HG02678 (cell line): Measurements from ENCODE around the gene DAGLA.

Experiments
- ATAC-seq: cut with Tn5 transposase; IDR thresholded peaks from one replicate; pipeline ENCODE4 v1.9.1; 2021; ENCODE audit warnings: mild to moderate bottlenecking, moderate library complexity; ENCODE audit not compliant: unreplicated experiment

Gene DAGLA

GRCh38 chr11:61761440-61762222, 81.4 kb downstream of the DAGLA start:
- no peak for ATAC-seq

DNA sequence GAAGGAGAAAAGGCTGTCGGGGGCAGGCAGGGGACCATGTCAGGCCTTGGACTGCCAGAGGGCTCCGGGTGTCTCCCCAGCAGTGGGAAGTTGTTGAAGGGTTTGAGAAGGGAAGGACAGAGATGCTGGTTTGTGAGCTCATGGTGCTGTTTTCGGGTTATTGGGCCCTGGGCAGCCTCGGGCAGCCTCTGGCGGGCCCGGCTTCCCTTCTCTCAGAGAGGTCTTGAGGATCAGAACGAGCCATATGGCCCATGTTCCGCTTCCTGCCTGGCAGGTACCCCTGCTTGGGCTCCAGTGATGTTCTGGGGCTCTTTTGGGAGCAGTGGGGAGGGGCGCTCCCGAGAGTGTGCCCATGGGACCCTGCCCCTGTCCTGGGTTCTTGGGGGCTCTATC, 82.0 kb downstream of the DAGLA start:
- ATAC-seq: no peak

- no peak for ATAC-seq
Measured at GRCh38 chr11:61762798-61763197, 82.6 kb downstream of the DAGLA start.

DNA sequence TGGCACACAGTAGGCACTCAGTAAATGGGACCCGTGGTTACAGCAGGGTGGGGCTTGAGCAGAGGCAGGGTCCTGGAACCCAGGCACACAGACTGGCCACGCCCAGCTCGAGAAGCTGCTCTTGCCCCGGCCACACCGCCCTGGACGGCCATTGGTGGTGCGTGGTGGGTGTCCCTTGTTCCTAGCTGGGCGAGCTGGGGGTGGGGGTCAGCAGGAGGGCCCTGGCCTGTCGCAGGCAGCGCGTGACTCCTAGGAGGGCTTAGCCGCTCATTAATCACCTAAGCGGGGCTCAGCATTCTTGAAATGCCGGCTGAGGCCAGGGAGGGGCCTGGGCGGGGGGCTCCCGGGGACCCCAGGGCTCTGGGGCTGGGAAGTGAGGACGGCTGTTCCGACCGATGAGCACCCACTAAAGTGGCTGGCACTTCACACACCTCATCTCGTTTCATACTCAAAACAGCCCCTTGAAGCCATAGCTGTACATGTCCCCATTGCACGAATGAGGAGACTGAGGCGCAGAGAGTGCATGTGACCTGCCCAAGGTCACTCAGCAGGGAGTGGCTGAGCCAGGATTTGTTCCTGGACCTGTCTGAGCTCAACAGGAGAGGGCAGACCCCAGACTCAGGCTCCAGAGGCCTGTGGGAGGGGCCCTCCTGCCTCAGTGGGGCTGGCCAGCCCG, 83.9 kb downstream of the DAGLA start:
- no peak for ATAC-seq

DNA sequence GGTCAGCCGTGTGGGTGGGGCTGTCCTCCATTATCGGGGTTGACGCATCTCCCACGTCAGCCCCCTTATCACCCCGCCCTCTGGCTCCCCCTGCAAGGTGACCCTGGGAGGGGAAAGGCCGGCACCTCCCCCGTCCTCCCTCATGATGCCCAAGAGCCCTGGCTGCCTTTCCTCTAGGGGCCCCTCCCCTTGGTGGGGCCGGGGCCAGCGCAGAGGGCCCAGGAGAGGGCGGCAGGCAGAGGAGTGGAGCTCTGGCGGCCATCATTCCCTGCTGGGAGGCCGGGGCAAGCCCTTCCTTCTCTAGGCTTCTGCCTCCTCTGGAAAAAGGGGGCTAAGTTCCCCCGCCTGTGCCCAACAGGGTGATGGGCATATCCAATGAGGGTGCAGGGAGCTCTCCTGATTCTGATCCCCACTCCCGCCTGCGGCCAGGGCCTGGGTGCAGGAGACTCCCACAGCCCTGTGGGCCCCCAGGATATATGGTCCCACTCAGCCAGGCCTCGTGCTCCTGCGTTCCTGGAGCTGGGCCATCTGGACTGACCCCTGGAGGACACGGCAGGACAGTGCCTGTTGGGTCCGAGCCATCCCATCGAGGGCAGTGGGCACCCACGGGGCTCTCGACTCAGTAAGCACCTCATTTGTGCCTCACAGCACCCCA, 84.5 kb downstream of the DAGLA start:
- ATAC-seq: no peak

GRCh38 chr11:61765550-61766253, 85.5 kb downstream of the DAGLA start:
- ATAC-seq: no peak

DNA sequence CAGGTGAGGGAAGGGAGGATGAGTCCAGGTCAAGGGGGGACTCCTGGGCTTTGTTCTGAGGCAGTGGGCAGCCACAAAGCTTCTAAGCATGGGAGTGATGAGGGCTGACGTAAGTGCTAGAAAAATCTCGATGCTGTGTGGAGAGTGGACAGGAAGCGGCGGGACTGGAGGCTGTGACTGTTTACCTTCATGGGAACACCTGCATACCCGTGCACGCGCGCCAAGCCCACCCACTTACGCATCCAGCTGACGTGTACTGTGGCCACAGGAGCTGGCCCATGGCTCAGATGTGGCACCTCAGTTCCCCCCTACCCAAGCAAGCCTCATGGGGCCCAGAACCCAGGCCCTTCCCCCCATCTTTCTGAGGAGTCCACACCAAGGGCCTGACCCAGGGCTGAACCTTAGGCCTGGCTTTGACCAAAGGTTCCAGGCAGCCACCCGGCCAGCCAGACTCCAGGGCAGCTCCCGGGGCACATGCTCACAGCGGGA, 86.2 kb downstream of the DAGLA start:
- ATAC-seq: no peak

DNA sequence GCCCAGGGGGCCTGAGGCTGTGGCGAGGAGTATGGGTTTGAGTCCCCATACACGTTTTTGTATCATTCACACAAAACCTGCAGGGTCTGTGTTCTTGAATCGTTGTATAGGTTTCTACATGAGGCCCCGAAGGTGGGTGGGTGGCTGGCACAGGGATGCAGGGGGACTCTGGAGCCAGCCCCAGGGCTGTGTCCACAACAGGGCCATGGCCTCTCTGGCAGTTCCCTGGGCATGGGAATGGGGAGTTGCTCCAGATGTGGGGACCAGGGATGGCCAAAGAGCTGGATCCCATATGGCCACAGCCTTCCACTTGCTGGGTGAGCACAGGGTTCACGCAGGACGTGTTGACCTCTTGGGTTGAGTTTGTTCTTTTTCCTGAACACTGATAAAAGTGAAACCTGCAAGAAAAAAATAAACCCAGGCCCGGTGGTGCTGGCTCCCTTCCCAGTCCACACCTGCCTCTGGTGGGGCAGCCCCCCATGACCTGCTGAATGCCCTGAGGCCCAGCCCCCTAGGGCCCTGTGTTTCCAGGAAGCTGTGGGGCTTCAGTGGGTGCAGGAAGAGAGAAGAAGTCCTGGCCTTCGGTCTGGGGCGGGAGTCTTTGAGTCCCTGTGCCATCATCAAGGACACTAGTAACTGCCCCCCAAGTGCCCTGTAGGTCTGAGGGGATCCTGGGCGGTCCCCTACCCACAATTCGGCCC, 88.3 kb downstream of the DAGLA start:
- no peak for ATAC-seq

GRCh38 chr11:61769169-61769920, 89.2 kb downstream of the DAGLA start:
- ATAC-seq: no peak

DNA sequence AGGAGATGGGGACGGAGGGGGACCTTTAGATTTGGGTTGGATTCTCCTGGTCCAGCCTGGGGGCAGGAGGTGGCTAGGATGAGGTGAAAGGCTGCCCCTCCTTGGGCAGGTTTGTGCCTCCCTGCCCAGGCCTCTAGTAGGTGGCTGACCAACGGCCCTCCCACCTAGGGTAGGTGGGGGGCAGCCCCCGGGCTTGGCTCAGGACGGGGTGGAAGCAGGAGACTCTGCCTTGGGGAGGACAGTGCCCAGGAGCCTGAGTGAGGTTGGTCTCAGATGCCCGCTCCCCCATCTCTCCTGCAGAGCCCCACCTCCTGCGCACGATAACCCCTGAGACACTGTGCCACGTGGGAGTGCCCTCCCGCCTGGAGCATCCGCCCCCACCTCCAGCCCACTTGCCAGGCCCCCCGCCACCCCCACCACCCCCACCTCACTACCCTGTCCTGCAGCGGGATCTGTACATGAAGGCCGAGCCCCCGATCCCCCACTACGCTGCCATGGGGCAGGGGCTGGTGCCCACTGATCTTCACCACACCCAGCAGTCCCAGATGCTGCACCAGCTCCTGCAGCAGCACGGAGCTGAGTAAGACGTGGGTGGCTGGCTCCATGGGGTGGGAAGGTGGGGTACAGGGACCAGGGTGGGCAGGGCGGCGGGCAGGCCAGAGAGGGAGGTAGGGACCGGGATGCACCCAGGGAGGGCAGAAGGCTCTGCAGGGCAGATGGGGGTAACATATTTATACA, 89.9 kb downstream of the DAGLA start:
- ATAC-seq: no peak

- no peak for ATAC-seq
Measured at GRCh38 chr11:61771195-61771894, 91.2 kb downstream of the DAGLA start.

DNA sequence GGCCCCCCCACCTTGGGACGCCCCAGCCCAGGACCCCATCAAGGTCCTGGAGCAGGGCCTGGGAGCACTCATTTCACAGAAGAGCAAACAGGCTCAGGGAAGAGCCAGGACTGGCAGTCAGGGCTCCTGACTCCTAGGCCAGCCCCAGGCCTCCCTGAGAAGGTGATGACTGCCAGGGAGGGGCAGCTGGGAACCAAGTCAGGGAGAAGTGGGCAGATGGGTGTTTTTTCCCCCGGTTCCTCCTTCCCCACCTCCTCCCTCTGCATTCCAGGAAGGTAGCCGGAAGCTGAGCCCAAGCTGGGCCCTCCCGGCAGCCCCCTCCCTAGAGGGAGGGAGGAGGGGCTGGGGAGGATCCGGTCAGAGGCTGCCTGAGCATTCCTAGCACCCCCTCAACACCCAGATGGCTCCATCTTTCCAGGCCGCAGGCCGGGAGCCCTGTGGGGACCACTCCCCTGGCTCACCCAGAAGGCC, 91.8 kb downstream of the DAGLA start:
- ATAC-seq: no peak

GRCh38 chr11:61773356-61773755, 93.2 kb downstream of the DAGLA start:
- ATAC-seq: no peak

GRCh38 chr11:61773809-61774208, 93.6 kb downstream of the DAGLA start:
- ATAC-seq: no peak

- no peak for ATAC-seq
Measured at GRCh38 chr11:61774411-61774810, 94.2 kb downstream of the DAGLA start.

- no peak for ATAC-seq
Measured at GRCh38 chr11:61775106-61775505, 94.9 kb downstream of the DAGLA start.

DNA sequence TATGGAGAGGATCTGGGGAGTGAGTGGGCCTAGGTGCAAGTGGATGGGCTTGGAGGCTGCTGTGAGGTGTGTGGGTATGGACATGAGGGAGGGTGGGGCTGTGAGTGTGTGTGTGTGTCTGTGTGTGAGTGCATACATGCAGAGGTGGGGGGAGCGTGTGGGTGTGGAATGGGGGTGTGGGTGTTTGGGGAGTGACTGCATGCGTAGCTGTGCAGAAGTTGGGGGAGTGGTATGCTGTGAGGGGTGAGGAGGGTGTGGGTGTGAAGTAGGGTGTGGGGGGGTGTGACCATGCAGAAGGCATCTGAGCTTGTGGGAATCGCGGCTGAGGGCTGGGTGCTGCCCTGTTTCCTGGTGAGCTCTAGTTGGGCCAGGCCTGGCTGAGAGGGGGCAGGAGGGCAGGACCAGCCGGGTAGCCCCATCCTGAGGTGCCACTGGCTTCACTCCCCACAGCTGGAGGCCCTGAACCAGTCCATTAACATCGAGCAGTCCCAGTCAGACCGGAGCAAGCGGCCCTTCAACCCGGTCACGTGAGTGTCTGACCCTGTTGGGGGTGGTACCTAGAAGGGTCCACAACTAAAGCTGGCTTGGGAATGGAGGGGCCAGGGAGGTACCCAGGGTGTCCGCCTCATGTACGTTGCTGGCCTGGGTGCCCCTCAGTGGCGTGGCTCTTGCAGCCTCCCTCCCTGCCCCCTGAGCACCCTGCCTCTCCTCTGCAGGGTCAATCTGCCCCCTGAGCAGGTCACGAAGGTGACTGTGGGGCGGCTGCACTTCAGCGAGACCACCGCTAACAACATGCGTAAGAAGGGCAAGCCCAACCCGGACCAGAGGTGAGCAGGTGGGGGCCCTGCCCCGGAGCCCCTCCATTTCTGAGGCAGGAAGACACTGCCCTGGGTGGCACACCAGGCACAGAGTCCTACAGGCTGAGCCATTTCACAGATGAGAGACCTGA, 95.7 kb downstream of the DAGLA start:
- no peak for ATAC-seq
